ENCODE data around the gene CHCHD6. TPM values are rescaled to one million over a fixed set of nuclear protein-coding genes. Genes with fewer than 3 reads are reported as not detected.

Gene CHCHD6
- polyA plus RNA-seq, 1 donor from 2014 or later: 102 TPM

DNA sequence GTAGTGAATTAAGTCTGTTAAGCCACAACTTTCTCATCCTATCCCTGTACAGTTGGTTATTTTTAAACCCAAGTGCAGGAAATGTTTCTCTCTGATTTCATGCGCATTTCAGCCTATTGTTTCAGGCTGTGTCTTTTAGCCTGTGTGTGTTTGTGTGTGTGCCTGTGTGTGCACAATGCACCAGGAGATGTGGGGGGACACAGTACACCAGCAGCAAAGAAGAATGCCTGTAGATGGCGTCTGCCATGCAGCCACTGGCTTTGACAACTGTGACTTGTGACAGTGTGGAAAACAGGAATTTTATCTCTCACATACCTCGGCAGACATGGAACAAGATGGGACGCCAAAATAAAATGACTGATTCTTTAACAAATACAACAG, 235.3 kb downstream of the CHCHD6 start:
- Histone ChIP-seq H3K4me3 (ENCODE audit: low read length) (no peak overlapping the region), H3K4me2 (ENCODE audit: low read length) (no peak overlapping the region), H3K36me3 (ENCODE audit: insufficient read depth, low read length) (no peaks in the 10 kb centered on the region), H2AFZ (ENCODE audit: low read depth, low read length) (no peak overlapping the region), H3K9me3 (ENCODE audit: low read length) (no peaks in the 10 kb centered on the region), H3K27me3 (ENCODE audit: insufficient read depth, low read depth, low read length) (no peaks in the 10 kb centered on the region), H3K9me2 (ENCODE audit: insufficient read depth, low read length) (no peaks in the 10 kb centered on the region), H3K9ac (ENCODE audit: low read length) (no peak overlapping the region), H3F3A (ENCODE audit: insufficient read depth, low read length, poor library complexity, severe bottlenecking) (no peaks in the 10 kb centered on the region), H3K27ac (ENCODE audit: low read length) (no peak overlapping the region), H3K79me2 (replicated peaks; ENCODE audit: insufficient read depth, low read length) (no peaks in the 10 kb centered on the region), H4K20me1 (ENCODE audit: insufficient read depth) (no peaks in the 10 kb centered on the region)
- TF ChIP-seq, protein P1, sequence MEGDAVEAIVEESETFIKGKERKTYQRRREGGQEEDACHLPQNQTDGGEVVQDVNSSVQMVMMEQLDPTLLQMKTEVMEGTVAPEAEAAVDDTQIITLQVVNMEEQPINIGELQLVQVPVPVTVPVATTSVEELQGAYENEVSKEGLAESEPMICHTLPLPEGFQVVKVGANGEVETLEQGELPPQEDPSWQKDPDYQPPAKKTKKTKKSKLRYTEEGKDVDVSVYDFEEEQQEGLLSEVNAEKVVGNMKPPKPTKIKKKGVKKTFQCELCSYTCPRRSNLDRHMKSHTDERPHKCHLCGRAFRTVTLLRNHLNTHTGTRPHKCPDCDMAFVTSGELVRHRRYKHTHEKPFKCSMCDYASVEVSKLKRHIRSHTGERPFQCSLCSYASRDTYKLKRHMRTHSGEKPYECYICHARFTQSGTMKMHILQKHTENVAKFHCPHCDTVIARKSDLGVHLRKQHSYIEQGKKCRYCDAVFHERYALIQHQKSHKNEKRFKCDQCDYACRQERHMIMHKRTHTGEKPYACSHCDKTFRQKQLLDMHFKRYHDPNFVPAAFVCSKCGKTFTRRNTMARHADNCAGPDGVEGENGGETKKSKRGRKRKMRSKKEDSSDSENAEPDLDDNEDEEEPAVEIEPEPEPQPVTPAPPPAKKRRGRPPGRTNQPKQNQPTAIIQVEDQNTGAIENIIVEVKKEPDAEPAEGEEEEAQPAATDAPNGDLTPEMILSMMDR (IDR thresholded peaks at IDR 0.05; ENCODE audit: poor library complexity, severe bottlenecking): peak; percentile 67
- peak; percentile 55 for TF ChIP-seq SMC3 (conservative IDR thresholded peaks at IDR 0.05; ENCODE audit: poor library complexity)
- TF ChIP-seq TAF1 (IDR thresholded peaks at IDR 0.05; ENCODE audit: low read depth): no peak
- no peak for TF ChIP-seq MXI1 (conservative IDR thresholded peaks at IDR 0.05; ENCODE audit: poor library complexity, severe bottlenecking)
- no peak for TF ChIP-seq EZH2 (IDR thresholded peaks at IDR 0.05; ENCODE audit: borderline replicate concordance, insufficient read depth, low read length, poor library complexity, severe bottlenecking)
- peak; percentile 53 for TF ChIP-seq RAD21 (conservative IDR thresholded peaks at IDR 0.05)
- TF ChIP-seq REST (IDR thresholded peaks at IDR 0.05; ENCODE audit: borderline replicate concordance): no peak
- no peak for TF ChIP-seq POLR2AphosphoS5 (IDR thresholded peaks at IDR 0.05)
- TF ChIP-seq EP300 (conservative IDR thresholded peaks at IDR 0.05; ENCODE audit: poor library complexity, severe bottlenecking): no peak

- TF ChIP-seq EP300 (conservative IDR thresholded peaks at IDR 0.05; ENCODE audit: poor library complexity, severe bottlenecking) (no peak), EZH2 (IDR thresholded peaks at IDR 0.05; ENCODE audit: borderline replicate concordance, insufficient read depth, low read length, poor library complexity, severe bottlenecking) (no peak), REST (IDR thresholded peaks at IDR 0.05; ENCODE audit: borderline replicate concordance) (no peak), TAF1 (IDR thresholded peaks at IDR 0.05; ENCODE audit: low read depth) (no peak), RAD21 (conservative IDR thresholded peaks at IDR 0.05) (no peak), POLR2AphosphoS5 (IDR thresholded peaks at IDR 0.05) (no peak), MXI1 (conservative IDR thresholded peaks at IDR 0.05; ENCODE audit: poor library complexity, severe bottlenecking) (no peak), SMC3 (conservative IDR thresholded peaks at IDR 0.05; ENCODE audit: poor library complexity) (no peak)
- TF ChIP-seq, protein P1 (IDR thresholded peaks at IDR 0.05; ENCODE audit: poor library complexity, severe bottlenecking): no peak
- no peaks in the 10 kb centered on the region for H3K27me3 ChIP-seq (ENCODE audit: insufficient read depth, low read depth, low read length)
- H3K4me2 ChIP-seq (ENCODE audit: low read length): no peak overlapping the region
- H3K9me3 ChIP-seq (ENCODE audit: low read length): no peaks in the 10 kb centered on the region
- no peaks in the 10 kb centered on the region for H3K36me3 ChIP-seq (ENCODE audit: insufficient read depth, low read length)
- H3K9me2 ChIP-seq (ENCODE audit: insufficient read depth, low read length): no peaks in the 10 kb centered on the region
- H3K4me3 ChIP-seq (ENCODE audit: low read length): no peak overlapping the region
- no peak overlapping the region for H3K9ac ChIP-seq (ENCODE audit: low read length)
- no peak overlapping the region for H3K27ac ChIP-seq (ENCODE audit: low read length)
- H4K20me1 ChIP-seq (ENCODE audit: insufficient read depth): no peaks in the 10 kb centered on the region
- no peaks in the 10 kb centered on the region for H3F3A ChIP-seq (ENCODE audit: insufficient read depth, low read length, poor library complexity, severe bottlenecking)
- H2AFZ ChIP-seq (ENCODE audit: low read depth, low read length): no peak overlapping the region
- H3K79me2 ChIP-seq (replicated peaks; ENCODE audit: insufficient read depth, low read length): no peaks in the 10 kb centered on the region
Observed at GRCh38 chr3:126939733-126940132, 235.7 kb downstream of the CHCHD6 start.

All from neural cell (in vitro differentiated cells).